IgD-negative memory B cell (primary cell): ENCODE measurements around the gene CACNB2. TPM values are rescaled to one million over a fixed set of nuclear protein-coding genes. Genes with fewer than 3 reads are reported as not detected.

ENCODE experiments used
- H3K27ac Mint-ChIP-seq, 3 donors: one replicate each; pipeline ENCODE4 v1.8.0; 2020 to 2022; ENCODE audit warnings: mild to moderate bottlenecking in 3 of 3, mixed read lengths in 3 of 3, moderate library complexity in 1 of 3
- H3K27me3 Mint-ChIP-seq: one replicate; pipeline ENCODE4 v1.8.0; 2021; ENCODE audit warnings: mixed read lengths
- H3K36me3 Mint-ChIP-seq: one replicate; pipeline ENCODE4 v1.8.0; 2020; ENCODE audit warnings: mild to moderate bottlenecking, mixed read lengths
- H3K4me1 Mint-ChIP-seq, 3 donors: one replicate each; pipeline ENCODE4 v1.8.0; 2020 to 2022; ENCODE audit warnings: mixed read lengths in 3 of 3, mild to moderate bottlenecking in 1 of 3
- H3K4me3 Mint-ChIP-seq, 4 donors: one replicate each; pipeline ENCODE4 v1.8.0; 2020 to 2022; ENCODE audit warnings: mild to moderate bottlenecking in 4 of 4, mixed read lengths in 4 of 4, moderate library complexity in 3 of 4
- H3K9me3 Mint-ChIP-seq, 3 donors: one replicate each; pipeline ENCODE4 v1.8.0; 2020 to 2021; ENCODE audit warnings: mixed read lengths in 3 of 3, mild to moderate bottlenecking in 1 of 3
- polyA plus RNA-seq: library from polyadenylated mRNA; unstranded; fragments of 300-500 nt; fragmentation: Illumina TruSeq; gene quantifications from one replicate; pipeline ENCODE4 v1.2.3, GENCODE V29; 2021

Gene CACNB2
- polyA plus RNA-seq, 1 donor from 2014 or later, result 0.79 TPM

GRCh38 chr10:18221882-18222281, 81.7 kb downstream of the CACNB2 start:
- no peaks in the 10 kb centered on the region for H3K36me3 Mint-ChIP-seq
- H3K9me3 Mint-ChIP-seq, result peaks cover 0 to 1% (median 0%) of the 10 kb centered on the region in 3 donors
- H3K4me3 Mint-ChIP-seq, result no peak overlapping the region
- peaks cover 0 to 1% (median 0%) of the 10 kb centered on the region in 3 donors for H3K4me1 Mint-ChIP-seq
- H3K27me3 Mint-ChIP-seq, result peaks cover 4% of the 10 kb centered on the region
- no peak overlapping the region for H3K27ac Mint-ChIP-seq

GRCh38 chr10:18222866-18223265, 82.6 kb downstream of the CACNB2 start:
- Mint-ChIP-seq H3K27me3 (peaks cover 4% of the 10 kb centered on the region), H3K9me3 (peaks cover 0 to 1% (median 0%) of the 10 kb centered on the region in 3 donors), H3K4me1 (peaks cover 0 to 1% (median 0%) of the 10 kb centered on the region in 3 donors), H3K4me3 (no peak overlapping the region), H3K27ac (no peak overlapping the region), H3K36me3 (no peaks in the 10 kb centered on the region)

- Mint-ChIP-seq H3K36me3 (no peaks in the 10 kb centered on the region), H3K4me3 (no peak overlapping the region), H3K4me1 (peaks cover 0 to 1% (median 0%) of the 10 kb centered on the region in 3 donors), H3K27ac (no peak overlapping the region), H3K27me3 (peaks cover 4% of the 10 kb centered on the region), H3K9me3 (peaks cover 0 to 1% (median 0%) of the 10 kb centered on the region in 3 donors)
Measured at GRCh38 chr10:18223898-18224297, 83.7 kb downstream of the CACNB2 start.

DNA sequence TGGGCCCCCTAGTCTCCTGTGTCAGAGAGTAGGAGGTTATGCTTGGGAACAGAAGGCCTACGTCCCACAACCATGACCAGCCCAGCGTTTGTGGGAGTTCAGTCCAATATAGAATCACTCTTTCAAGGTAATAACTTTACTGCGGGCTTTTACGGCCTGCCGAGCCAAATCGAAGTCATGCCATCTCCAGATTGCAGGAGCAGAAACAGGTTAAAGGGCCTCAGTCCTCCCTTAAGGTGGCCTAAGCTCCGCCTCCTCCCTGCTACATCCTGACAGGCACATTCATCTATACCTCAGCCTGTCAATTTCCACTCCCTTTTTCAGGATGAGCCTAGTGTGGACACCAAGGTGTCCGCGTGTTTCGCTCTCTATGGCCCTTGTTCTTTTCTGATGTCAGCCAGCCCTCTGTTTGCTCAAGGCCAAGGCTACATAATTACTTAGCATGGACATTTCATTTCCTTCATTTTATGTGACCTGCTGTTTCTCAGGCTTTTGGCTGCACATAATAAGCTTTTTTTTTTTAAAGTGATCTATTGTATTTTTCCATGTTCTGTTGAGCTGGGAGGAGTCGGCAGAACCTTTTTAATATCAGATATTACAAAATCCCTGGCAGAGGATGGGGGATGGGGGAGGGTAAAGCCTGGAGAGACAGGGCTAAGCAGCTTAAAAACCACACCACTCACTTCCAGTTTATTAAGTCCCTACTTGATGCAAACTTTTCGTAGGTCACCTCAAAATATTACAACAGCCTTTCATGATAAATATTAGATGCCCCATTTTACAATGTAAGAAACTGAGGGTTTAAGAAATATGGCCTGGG, 84.6 kb downstream of the CACNB2 start:
- Mint-ChIP-seq H3K4me3 (no peak overlapping the region), H3K36me3 (no peaks in the 10 kb centered on the region), H3K4me1 (peaks cover 0 to 1% (median 0%) of the 10 kb centered on the region in 3 donors), H3K27ac (no peak overlapping the region), H3K27me3 (peaks cover 4% of the 10 kb centered on the region), H3K9me3 (peaks cover 0 to 1% (median 0%) of the 10 kb centered on the region in 3 donors)

DNA sequence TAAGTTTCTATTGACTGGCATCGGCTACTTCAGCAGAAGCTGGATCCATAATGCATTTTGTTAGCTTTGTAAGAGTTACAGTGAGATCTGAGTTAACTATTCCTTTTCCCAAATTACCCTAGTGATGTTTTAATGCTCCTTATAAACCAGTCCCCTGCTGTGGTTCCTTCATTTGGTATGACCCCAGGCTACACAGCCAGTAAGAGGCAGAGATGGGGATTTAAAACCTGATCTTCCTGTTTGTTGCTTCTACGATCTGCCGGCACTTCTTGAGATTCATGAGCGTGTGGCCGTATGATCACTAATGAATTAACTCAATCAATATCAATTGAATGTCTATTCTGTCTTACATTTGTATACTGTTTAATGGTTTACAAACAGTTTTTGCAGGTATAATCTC, 86.1 kb downstream of the CACNB2 start:
- Mint-ChIP-seq H3K36me3 (no peaks in the 10 kb centered on the region), H3K27ac (no peak overlapping the region), H3K9me3 (no peaks in the 10 kb centered on the region), H3K4me1 (peaks cover 0 to 1% (median 0%) of the 10 kb centered on the region in 3 donors), H3K27me3 (peaks cover 4% of the 10 kb centered on the region), H3K4me3 (no peak overlapping the region)

GRCh38 chr10:18229826-18230225, 89.6 kb downstream of the CACNB2 start:
- no peaks in the 10 kb centered on the region for H3K9me3 Mint-ChIP-seq
- H3K4me1 Mint-ChIP-seq, result peaks cover 0 to 3% (median 0%) of the 10 kb centered on the region in 3 donors
- H3K36me3 Mint-ChIP-seq, result no peaks in the 10 kb centered on the region
- H3K4me3 Mint-ChIP-seq, result no peak overlapping the region
- no peak overlapping the region for H3K27ac Mint-ChIP-seq
- H3K27me3 Mint-ChIP-seq, result peaks cover 3% of the 10 kb centered on the region

DNA sequence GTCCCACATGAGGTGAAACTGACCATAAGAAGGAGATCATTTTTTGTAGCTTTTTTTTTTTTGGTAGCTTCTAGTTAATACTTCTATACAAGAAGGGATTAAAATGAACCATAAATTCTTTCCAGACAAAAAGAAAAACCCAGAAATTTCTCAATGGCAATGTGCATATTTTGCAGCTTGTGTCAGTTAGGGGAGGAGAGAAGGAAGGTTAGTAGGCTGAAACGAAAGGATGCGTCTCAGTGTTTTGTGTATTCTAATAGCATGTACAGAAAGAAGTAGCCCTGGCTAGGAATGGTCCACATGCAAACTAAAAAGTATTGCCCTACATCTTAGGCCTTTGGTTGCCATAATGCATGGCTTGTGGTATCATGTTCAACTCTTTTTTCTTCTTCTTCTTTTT, 90.6 kb downstream of the CACNB2 start:
- peaks cover 0 to 2% (median 0%) of the 10 kb centered on the region in 3 donors for H3K4me1 Mint-ChIP-seq
- no peaks in the 10 kb centered on the region for H3K27me3 Mint-ChIP-seq
- H3K9me3 Mint-ChIP-seq, result no peaks in the 10 kb centered on the region
- H3K36me3 Mint-ChIP-seq, result no peaks in the 10 kb centered on the region
- no peak overlapping the region for H3K27ac Mint-ChIP-seq
- no peak overlapping the region for H3K4me3 Mint-ChIP-seq

- H3K4me1 Mint-ChIP-seq, result peaks cover 0 to 2% (median 0%) of the 10 kb centered on the region in 3 donors
- H3K4me3 Mint-ChIP-seq, result no peak overlapping the region
- H3K27ac Mint-ChIP-seq, result no peak overlapping the region
- H3K9me3 Mint-ChIP-seq, result no peaks in the 10 kb centered on the region
- no peaks in the 10 kb centered on the region for H3K36me3 Mint-ChIP-seq
- no peaks in the 10 kb centered on the region for H3K27me3 Mint-ChIP-seq
Measured at GRCh38 chr10:18231480-18231879, 91.3 kb downstream of the CACNB2 start.

DNA sequence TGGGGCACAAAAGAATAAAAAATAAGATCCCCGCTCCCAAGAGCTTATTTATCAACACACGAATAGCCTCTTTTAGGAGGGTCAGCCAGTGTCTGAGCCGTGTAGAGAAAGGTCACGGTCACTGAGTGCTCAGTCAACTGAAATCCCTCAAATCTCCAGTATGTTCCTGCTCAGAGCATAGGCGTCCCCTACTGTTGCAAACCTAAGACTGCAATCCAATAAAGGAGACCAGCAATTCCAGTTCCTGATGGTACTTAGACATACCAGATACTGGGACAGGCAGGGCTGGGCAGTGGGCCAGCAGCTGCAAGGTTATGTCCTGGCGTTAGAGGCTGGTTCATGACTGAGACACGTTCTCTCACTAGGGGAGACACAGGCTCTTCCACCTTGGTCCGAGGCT, 93.6 kb downstream of the CACNB2 start:
- H3K4me1 Mint-ChIP-seq, result peaks cover 0 to 2% (median 0%) of the 10 kb centered on the region in 3 donors
- no peak overlapping the region for H3K4me3 Mint-ChIP-seq
- H3K27ac Mint-ChIP-seq, result no peak overlapping the region
- H3K27me3 Mint-ChIP-seq, result no peaks in the 10 kb centered on the region
- H3K36me3 Mint-ChIP-seq, result no peaks in the 10 kb centered on the region
- H3K9me3 Mint-ChIP-seq, result no peaks in the 10 kb centered on the region

DNA sequence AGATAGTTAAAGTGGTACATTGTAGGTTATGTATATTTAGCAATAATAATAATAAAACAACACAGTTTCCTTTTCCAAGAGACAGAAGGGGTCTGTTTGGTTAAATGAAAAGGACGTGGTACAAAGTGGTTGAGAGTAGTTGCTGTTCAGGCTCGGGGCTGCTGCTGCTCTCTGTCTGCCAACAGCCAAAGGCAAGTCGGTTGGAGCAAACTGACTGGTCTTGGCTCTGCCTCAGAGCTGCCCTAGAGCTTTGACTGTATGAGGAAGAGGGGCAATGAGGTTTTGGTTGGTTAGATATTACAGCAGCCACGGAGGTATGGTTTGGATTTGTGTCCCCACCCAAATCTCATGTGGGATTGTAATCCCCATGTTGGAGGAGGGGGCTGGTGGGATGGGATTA, 95.3 kb downstream of the CACNB2 start:
- Mint-ChIP-seq H3K4me3 (no peak overlapping the region), H3K27ac (no peak overlapping the region), H3K36me3 (no peaks in the 10 kb centered on the region), H3K9me3 (no peaks in the 10 kb centered on the region), H3K4me1 (peaks cover 0 to 2% (median 0%) of the 10 kb centered on the region in 3 donors), H3K27me3 (no peaks in the 10 kb centered on the region)

GRCh38 chr10:18236756-18237155, 96.5 kb downstream of the CACNB2 start:
- Mint-ChIP-seq H3K9me3 (no peaks in the 10 kb centered on the region), H3K4me3 (no peak overlapping the region), H3K27me3 (no peaks in the 10 kb centered on the region), H3K4me1 (peaks cover 0 to 2% (median 0%) of the 10 kb centered on the region in 3 donors), H3K27ac (no peak overlapping the region), H3K36me3 (no peaks in the 10 kb centered on the region)

GRCh38 chr10:18238870-18239485, 98.8 kb downstream of the CACNB2 start:
- H3K9me3 Mint-ChIP-seq, result no peaks in the 10 kb centered on the region
- H3K4me3 Mint-ChIP-seq, result no peak overlapping the region
- H3K27ac Mint-ChIP-seq, result no peak overlapping the region
- peaks cover 0 to 2% (median 0%) of the 10 kb centered on the region in 3 donors for H3K4me1 Mint-ChIP-seq
- no peaks in the 10 kb centered on the region for H3K27me3 Mint-ChIP-seq
- H3K36me3 Mint-ChIP-seq, result no peaks in the 10 kb centered on the region

DNA sequence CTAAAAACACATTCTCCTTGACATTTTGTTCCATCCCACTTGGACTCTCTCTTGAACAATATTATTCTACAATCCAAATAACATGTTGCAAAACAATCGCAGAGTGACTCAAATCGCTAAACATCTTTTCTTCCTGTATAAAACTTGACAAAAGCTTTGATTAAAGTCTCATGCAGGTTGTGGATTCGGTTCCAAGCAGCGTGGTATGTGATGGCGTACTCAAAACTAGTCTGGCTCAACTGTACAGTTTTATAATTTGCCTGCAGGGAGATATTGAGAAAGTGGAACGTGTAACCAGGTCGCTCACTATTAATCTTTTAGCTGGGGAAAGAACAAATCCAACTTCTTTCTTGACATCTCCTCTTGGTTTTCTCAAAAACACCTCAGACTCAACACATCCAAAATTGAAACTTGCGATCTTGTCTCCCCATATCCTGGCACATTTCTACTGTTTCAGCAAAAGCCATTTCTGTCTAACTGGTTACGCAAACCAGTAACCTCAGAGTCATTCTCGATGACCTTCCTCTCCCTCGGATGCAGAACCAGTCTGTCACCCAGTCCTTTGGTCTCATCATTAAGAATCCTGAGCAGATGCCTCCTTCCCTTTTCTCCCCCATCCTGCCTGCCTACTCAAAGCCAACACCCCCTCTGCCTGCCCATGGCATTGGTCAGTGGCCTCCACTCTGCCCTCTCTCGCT, 100.1 kb downstream of the CACNB2 start:
- Mint-ChIP-seq H3K27ac (no peak overlapping the region), H3K36me3 (no peaks in the 10 kb centered on the region), H3K4me3 (no peak overlapping the region), H3K27me3 (no peaks in the 10 kb centered on the region), H3K4me1 (no peaks in the 10 kb centered on the region), H3K9me3 (peaks cover 0 to 1% (median 0%) of the 10 kb centered on the region in 3 donors)

GRCh38 chr10:18246967-18247366, 106.7 kb downstream of the CACNB2 start:
- Mint-ChIP-seq H3K4me1 (no peaks in the 10 kb centered on the region), H3K27me3 (peaks cover 1% of the 10 kb centered on the region), H3K9me3 (peaks cover 0 to 3% (median 1%) of the 10 kb centered on the region in 3 donors), H3K27ac (no peak overlapping the region), H3K36me3 (no peaks in the 10 kb centered on the region), H3K4me3 (no peak overlapping the region)

DNA sequence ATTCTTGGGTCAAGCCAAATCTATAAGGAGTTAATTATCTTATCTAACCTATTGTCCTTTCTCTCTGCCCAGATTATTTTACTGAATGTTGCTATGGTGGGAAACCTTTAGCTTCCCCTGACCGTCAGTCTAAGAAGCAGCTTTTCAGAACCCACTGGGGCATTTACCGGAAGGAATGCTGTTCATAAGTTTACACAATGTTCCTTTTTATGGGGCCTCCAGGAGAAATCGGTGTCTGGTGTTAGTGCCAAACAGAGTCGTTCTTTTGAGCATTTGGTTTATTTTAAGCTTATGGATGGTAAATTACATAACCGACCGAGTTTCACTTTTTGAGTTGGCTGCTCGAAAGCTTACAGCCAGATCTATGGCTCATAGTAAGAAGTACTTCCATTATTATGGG, 111.9 kb downstream of the CACNB2 start:
- Mint-ChIP-seq H3K27ac (no peak overlapping the region), H3K27me3 (peaks cover 5% of the 10 kb centered on the region), H3K4me3 (no peak overlapping the region), H3K9me3 (peaks cover 0 to 3% (median 2%) of the 10 kb centered on the region in 3 donors), H3K36me3 (peaks cover 2% of the 10 kb centered on the region), H3K4me1 (no peaks in the 10 kb centered on the region)
